NCI-H1105 (cell line): Measurements from ENCODE around the gene SEMA4D.
A peak's percentile ranks its signal among the peaks of the same experiment; 100 is the strongest.

ENCODE experiments used
- DNase-seq: peaks from one replicate; lab custom pipeline; 2025; lab: John Stamatoyannopoulos, UW

Gene SEMA4D

GRCh38 chr9:89410641-89411350 is 87.1 kb downstream of the SEMA4D start:
- no peak for DNase-seq

GRCh38 chr9:89410022-89410421 is 87.9 kb downstream of the SEMA4D start:
- DNase-seq, result no peak

- no peak for DNase-seq
These were observed 88.4 kb downstream of the SEMA4D start for GRCh38 chr9:89409466-89409865.

GRCh38 chr9:89408628-89409101 is 89.2 kb downstream of the SEMA4D start:
- DNase-seq, result no peak

GRCh38 chr9:89407070-89407469 is 90.8 kb downstream of the SEMA4D start:
- no peak for DNase-seq

DNA sequence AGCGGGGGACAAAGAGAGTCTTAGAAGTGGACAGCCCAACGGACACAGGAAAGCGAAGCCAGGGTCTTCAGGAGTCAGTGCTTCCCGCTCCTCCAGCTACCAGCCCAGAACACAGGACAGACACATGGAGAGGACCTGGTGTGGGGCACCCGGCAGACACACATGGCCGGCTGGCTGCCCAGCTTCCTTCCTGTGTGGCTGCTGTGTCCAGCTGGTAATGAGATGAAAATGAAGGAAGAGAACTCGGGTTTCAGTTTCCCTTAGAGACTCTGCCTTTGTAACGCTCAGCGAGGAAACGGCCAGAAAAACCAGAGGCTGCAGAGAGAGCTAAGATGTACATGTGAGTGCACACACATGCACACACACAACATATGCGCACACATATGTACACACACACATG is 92.1 kb downstream of the SEMA4D start:
- no peak for DNase-seq

DNA sequence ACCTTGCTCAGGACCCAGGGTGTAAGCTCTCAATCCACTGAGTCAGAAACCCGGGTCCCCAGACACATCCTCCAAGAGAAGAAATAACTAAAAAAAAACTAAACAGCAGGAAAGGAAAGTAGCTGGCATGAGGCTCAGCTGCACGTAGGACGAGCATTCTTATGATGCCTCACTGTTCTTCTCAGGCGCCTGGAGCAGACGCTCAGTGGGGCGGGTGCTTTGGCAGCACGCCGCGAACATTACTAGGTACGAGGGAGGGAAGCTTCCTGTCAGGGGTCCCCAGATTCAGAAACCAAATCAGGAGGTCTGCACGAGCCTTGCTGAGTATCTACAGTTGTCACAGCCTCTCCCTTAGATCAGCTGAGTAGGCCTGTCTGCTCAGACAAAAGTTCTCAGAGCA is 93.8 kb downstream of the SEMA4D start:
- no peak for DNase-seq

- no peak for DNase-seq
These were observed 95.1 kb downstream of the SEMA4D start for GRCh38 chr9:89402695-89403427.

- DNase-seq, result no peak
These were observed 97.4 kb downstream of the SEMA4D start for GRCh38 chr9:89400403-89401116.

DNA sequence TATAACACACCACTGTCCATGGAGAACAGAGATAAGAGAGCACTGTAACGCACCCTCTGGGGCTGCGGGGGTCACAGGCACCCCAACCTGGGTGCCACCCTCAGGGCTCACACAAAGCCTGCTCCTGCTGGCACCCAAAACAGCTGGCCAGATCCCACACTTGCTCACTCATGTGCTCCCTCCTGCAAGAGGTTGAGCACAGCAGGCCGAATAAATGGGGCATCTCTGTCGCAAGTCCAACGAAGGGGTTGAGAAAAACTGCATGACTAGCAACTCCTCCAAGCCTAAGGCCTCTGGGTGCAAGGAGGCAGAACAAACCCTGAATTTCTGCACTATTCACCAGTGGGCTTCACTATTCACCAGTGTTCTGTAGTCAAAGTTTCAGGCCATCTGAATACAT is 99.3 kb downstream of the SEMA4D start:
- DNase-seq, result no peak

GRCh38 chr9:89397471-89397870 is 100.4 kb downstream of the SEMA4D start:
- DNase-seq, result no peak

- no peak for DNase-seq
These were observed 101.8 kb downstream of the SEMA4D start for GRCh38 chr9:89395931-89396710.

- DNase-seq, result no peak
These were observed 103.5 kb downstream of the SEMA4D start for GRCh38 chr9:89394412-89394811.

DNA sequence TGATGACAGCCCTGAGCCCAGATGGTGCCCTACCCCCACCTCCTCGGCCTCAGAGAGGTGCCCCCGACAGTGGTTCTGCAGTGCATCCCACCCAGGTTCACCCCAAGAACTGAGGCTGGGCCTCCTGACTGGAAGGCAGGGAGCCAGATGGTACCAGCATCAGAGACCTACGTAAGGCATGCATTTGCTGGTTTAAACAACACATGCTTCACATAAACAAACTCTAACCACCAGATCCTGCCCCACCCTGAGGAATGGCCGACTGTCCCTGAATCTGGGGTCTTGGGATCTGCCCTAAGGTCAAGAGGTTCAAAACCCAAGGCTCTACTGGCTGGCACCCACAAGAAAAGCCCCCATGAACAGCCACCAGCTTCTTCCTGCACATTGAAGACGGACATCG is 106.3 kb downstream of the SEMA4D start:
- DNase-seq, result no peak

DNA sequence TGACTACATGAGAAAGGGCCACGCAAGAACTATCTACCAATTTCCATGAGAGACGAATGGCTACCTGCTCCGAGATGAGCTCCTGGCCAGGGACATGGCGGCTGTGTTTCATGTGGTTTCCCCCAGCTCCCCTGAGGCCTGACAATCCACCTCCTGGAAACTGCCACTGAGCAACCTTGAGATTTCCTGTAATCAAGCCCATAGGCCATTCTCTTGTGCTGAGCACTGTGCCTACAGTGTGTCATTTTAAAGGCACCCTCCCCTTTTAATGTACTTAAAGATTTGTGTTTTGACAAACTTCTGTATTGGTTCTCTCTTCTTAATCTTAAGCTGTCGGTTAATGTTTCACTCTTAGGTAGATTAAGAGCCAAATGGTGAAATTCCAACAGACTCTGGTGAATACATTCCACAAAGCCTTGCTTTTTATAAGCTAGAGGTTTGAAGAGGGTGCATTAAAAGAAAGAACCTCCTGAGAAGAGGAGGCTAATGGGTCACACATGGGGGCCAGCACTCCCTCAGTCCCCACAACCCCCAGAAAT is 107.3 kb downstream of the SEMA4D start:
- no peak for DNase-seq

- no peak for DNase-seq
These were observed 107.8 kb downstream of the SEMA4D start for GRCh38 chr9:89390068-89390555.

GRCh38 chr9:89388868-89389177 is 109.1 kb downstream of the SEMA4D start:
- no peak for DNase-seq

GRCh38 chr9:89388084-89388867 is 109.6 kb downstream of the SEMA4D start:
- DNase-seq, result no peak

GRCh38 chr9:89387197-89387849 is 110.6 kb downstream of the SEMA4D start:
- no peak for DNase-seq

DNA sequence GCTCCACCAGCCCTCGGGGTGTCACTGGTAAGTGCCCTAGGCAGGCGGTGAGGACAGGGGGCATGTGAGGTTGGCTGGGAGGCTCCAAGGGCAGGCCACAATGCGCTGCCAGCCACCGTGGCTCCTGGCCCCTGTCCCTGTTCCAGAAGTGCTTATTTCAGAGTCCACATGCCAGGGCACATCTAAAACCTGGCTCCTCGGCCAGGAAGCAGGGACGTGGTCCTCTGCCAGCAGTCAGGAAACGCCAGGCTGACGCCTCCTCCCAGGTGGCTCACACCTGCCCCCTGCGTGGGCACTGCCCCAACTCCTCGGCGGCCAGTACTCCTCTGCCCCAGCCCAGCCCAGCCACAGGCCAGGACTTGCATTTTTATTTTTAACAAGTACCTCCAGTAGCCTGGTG is 111.1 kb downstream of the SEMA4D start:
- DNase-seq, result peak; percentile 82
